Pons (tissue), 1 donor: ENCODE measurements around the gene ROBO1.
"Not testable (repeated sequence)": the region's sequence is repeated elsewhere in the genome, so short reads cannot be mapped to it uniquely, and the experiment has no call there.

Source experiments
- DNase-seq: peaks from one replicate; pipeline ENCODE4 v3.0.0-alpha.2; 2016; ENCODE audit warnings: low spot score

The ROBO1 gene

GRCh38 chr3:79551997-79552396, 215.8 kb downstream of the ROBO1 start:
- no peak for DNase-seq

- DNase-seq: no peak
These were observed 216.4 kb downstream of the ROBO1 start for GRCh38 chr3:79551321-79551892.

DNA sequence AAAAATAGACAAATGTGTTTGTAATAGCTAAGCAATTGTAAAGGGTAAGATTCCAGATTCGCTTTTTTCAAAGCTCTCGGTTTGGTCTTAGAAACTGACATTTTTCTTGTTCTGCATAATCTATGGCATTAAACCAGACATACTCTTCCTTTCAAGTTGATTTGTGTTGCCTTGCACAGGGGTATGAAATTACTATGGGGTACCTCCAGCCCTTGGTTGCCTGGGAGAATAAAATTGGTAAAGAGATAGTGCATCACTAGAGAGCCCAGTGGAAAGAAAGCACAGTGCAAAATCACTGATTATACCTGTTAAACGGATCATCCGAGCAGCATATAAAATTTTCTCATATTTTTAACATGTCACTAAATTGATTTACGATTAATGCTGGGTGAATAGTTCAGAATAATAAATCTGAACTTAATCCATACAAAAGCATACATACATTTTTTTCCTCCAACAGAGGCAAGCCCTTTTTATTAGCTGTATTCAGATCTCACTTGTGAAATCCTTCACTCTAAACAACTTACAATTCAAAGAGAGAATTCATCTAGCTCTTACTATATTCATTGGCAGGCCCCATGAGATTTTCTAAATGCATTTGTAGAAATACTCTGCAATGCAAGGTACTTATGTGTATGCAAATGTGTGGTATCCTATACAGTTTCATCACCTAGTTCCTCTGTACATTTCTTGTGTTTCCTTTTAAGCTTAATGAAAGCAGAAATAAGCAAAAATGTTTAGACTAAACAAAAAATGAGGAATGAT, 224.4 kb downstream of the ROBO1 start:
- DNase-seq: no peak

DNA sequence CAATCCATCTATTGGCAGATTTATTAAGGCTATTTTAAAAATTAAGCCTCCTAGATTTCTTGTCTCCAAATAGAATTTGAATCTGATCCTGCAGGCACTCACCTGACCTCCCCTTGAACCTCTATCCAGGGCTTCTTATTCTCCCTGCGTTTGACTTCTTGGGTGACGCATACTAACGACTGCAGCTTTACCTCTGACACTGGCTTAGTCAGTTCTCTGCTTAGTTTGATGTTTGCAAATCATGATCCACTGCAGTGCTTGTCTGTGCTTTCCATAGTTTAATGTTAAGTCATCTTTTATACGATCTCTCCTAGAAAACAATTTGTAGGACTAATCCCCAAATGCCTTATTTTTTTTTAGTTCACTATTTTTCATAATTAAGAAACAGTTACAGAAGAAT, 233.1 kb downstream of the ROBO1 start:
- no peak for DNase-seq

DNA sequence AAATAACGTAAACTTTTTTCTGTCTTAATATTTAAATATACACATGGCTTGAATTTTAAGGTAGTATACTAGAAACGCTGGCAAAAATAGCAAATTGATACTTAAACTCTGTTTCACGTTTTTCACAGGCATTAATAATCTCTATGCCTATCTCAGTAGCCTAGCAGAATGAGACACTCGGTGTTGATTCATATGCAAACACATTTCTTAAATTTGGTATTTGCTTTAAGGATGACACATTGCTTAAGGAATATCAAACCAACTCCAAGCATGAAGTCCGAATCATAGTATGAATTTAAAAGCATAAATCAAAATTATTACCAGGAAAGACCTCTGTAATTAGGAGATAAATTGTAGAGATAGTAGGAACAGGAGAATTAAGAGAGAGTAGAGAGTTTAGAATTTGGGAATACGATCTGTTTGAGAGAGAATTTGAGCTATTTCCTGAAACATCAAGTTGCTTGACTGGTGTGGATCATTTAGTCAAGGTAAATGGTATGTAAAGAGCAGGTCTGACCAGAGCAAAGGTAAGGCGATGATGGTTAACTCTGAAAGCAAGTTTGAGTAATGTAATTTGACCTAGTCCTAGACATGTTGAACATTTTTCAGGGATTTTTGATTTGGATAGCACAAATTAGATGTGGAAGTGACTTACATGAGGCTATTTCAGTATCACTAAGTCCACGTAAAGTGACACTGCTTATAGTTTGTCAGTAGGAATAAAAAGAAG, 236.1 kb downstream of the ROBO1 start:
- DNase-seq: no peak

DNA sequence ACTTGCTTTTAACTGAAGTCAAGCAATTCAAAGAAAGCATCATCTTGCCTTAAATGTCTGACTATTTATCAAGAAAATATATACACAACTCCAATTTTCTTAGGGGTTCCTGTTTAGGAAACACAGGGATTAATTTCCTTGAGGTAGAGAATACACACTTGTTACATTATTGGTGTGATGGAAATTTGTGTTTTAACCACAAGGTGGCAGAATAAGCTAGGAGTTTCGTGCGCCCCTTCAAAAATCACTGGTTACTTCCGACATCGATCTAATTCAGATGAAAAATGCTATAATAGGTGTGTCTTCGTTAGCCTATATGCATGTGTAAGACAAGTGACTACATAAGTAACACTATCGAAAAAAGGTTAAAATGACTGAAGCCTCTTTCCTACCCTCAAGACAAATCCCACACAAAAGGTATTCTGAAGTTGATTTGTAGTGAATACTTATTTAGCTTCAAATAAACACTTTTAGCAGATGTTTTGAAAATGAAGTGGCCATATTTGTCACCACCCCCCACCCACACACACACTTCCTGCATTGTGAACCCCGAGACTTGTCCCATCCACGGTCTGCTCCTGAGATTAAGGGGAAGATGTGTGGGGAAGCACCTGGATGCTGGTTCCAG, 246.5 kb downstream of the ROBO1 start:
- peak; percentile 67 for DNase-seq

DNA sequence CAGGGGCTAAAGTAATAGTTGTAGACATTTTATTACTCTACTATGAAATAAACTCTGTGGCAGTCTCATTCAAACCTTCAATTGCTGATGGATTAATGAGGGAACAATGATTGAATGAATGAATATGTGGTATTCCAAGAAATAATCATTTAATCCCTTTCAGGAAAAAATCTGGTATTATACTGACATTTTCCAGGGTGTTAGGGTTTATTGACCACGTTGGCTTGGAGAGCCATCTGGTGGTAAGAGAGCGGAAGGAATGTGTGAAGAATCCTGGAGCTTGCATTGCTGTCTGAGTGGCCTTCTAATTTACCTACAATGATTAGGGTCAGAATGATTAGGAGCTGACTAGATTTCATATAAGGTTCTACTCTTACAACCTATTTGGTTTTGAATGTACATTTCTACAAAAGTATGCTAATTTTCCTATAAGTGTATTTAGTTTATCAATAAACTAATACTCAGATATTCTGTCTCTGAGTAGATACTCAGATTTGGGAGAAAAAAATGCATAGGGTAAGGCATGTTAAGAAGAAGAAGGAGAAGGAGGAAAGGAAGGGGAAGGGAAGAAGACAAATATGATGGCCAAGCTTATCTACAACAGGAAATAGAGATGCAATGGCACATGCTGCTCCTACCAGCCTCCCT, 249.9 kb downstream of the ROBO1 start:
- DNase-seq: peak; percentile 63

DNA sequence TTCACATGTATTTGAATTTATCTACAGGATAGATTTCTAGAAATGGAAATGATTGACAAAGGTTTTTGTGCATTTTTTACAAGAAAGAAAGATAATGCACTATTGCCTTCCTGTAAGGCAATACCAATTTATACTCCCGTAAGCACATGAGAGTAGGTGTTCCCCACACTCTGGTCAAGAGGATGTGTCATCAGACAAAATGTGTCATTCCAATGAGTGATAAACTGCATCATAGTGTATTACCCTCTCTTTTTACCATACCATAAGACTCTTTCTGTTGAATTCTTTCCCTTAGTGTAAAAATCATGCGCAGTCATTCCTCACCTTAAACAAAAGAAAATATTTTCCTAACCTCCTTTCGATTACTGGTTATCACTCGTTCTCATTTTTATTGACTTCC, 251.0 kb downstream of the ROBO1 start:
- DNase-seq: no peak

DNA sequence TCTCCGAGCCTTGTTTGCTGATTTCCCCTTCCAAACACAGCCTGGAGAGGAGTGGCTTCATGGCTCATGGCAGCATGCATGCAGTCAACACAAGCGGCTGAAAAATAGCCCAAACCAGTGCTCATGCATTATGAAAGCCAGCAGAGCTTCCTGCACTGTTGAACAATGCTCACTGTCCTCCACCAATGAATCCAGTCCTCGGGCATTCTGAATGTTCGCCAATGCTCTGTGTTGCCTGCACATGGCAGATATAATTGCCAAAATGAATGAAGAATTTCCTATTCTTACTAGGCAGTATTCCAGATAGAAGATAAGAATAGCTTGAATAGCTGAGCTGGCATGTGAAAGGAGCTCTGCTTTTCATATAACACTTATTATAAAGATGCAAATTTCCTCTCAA, 252.7 kb downstream of the ROBO1 start:
- peak; percentile 78 for DNase-seq

GRCh38 chr3:79514069-79514468, 253.7 kb downstream of the ROBO1 start:
- no peak for DNase-seq

GRCh38 chr3:79506751-79507150, 261.0 kb downstream of the ROBO1 start:
- no peak for DNase-seq

- not testable (repeated sequence) for DNase-seq
These were observed 265.5 kb downstream of the ROBO1 start for GRCh38 chr3:79502216-79502681.

- peak; percentile 13 for DNase-seq
These were observed 270.2 kb downstream of the ROBO1 start for GRCh38 chr3:79497447-79498111.

- no peak for DNase-seq
These were observed 276.7 kb downstream of the ROBO1 start for GRCh38 chr3:79491029-79491641.

- DNase-seq: peak; percentile 24
These were observed 277.4 kb downstream of the ROBO1 start for GRCh38 chr3:79490165-79491028.

DNA sequence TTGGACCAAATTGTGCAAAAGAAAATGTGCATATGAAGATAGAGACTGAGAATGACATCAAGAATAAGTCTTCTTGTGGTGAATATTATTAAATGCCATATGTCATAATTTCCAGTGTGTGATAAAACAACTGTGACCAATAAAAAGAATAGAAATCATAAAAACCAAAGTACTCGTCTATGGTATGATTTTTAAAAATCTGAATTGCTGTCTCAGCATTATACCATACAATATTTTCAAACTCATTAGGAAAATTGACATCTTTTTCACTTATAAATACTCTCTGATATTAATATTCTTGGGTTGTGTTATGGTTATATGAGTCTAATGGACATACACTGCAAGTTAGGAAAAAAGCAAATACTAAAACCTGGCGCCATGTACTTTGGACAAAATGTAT, 279.4 kb downstream of the ROBO1 start:
- no peak for DNase-seq

- DNase-seq: no peak
These were observed 287.1 kb downstream of the ROBO1 start for GRCh38 chr3:79480746-79481145.

GRCh38 chr3:79478620-79479019, 289.2 kb downstream of the ROBO1 start:
- no peak for DNase-seq

- no peak for DNase-seq
These were observed 290.6 kb downstream of the ROBO1 start for GRCh38 chr3:79477242-79477641.

GRCh38 chr3:79473993-79474392, 293.8 kb downstream of the ROBO1 start:
- DNase-seq: no peak
